ENCODE data around the gene PLIN5. TPM values are rescaled to one million over a fixed set of nuclear protein-coding genes. Genes with fewer than 3 reads are reported as not detected.

The PLIN5 gene
- total and polyA plus RNA-seq, 7 donors: 0.69 to 10.0 (median 3.0) TPM

DNA sequence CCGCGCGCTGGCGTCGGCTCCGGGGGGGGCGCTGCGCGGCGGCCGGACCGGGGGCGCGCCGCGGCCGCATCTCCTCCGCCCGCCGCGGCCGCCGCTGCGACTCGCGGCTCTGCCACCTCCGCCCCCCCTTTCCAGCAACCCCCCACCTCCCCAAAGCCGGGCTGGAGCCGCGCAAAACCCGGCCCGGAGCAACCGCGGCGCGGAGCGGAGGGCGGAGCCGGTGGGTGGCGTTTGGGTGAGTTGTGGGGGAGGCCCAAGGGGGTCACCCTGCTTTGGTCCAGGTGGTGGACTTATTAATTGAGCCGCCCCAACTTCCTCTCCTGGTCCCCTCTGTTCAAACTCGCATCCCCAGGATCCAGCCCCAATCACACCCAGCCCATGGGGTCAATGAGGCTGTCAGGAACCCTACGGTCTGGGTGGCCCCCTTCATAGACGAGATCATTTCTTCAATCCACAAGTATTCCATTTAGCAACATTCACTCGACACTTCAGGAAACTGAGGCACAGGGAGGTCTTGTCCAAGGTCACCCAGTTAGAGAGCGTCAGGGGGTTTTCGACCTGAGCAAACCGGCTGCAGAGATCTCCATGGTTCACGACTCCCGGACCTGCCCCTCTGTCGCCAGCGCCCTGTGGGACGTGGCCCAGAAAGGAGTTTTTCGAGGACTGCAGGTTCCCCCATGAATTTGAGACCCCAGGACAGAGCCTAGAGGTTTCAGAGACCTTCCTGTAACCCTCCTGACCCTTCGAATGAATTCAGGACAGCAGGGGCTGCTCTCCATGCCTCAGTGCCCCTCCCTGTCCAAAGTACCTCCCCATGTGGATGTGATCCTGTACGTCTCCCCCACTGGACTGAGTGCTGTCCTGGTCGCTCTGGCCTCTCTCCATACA lies 46.9 kb upstream of the PLIN5 start:
- H3K27ac ChIP-seq: no peak overlapping the region
- intact Hi-C loops (cut with DNase I): no loop called here
- no peaks in the 10 kb centered on the region for H3K9me3 ChIP-seq
- DNase-seq: no peak
- H3K4me3 ChIP-seq: peak overlapping the region in 2 of 4 donors; percentile 24 to 34
- H3K4me1 ChIP-seq: peaks cover 0 to 26% (median 24%) of the 10 kb centered on the region in 4 donors
- no peaks in the 10 kb centered on the region for H3K36me3 ChIP-seq
- 6 to 10% methylated on average over 57 of the region's 57 CpGs for WGBS, 2 donors
- TF ChIP-seq, protein P1, sequence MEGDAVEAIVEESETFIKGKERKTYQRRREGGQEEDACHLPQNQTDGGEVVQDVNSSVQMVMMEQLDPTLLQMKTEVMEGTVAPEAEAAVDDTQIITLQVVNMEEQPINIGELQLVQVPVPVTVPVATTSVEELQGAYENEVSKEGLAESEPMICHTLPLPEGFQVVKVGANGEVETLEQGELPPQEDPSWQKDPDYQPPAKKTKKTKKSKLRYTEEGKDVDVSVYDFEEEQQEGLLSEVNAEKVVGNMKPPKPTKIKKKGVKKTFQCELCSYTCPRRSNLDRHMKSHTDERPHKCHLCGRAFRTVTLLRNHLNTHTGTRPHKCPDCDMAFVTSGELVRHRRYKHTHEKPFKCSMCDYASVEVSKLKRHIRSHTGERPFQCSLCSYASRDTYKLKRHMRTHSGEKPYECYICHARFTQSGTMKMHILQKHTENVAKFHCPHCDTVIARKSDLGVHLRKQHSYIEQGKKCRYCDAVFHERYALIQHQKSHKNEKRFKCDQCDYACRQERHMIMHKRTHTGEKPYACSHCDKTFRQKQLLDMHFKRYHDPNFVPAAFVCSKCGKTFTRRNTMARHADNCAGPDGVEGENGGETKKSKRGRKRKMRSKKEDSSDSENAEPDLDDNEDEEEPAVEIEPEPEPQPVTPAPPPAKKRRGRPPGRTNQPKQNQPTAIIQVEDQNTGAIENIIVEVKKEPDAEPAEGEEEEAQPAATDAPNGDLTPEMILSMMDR (IDR thresholded peaks at IDR 0.05): no peak
- TF ChIP-seq POLR2AphosphoS5 (IDR thresholded peaks at IDR 0.05) (no peak), POLR2A (IDR thresholded peaks at IDR 0.05) (no peak), EP300 (IDR thresholded peaks at IDR 0.05) (no peak)
- H3K27me3 ChIP-seq: peaks cover 30 to 91% (median 86%) of the 10 kb centered on the region in 3 donors

DNA sequence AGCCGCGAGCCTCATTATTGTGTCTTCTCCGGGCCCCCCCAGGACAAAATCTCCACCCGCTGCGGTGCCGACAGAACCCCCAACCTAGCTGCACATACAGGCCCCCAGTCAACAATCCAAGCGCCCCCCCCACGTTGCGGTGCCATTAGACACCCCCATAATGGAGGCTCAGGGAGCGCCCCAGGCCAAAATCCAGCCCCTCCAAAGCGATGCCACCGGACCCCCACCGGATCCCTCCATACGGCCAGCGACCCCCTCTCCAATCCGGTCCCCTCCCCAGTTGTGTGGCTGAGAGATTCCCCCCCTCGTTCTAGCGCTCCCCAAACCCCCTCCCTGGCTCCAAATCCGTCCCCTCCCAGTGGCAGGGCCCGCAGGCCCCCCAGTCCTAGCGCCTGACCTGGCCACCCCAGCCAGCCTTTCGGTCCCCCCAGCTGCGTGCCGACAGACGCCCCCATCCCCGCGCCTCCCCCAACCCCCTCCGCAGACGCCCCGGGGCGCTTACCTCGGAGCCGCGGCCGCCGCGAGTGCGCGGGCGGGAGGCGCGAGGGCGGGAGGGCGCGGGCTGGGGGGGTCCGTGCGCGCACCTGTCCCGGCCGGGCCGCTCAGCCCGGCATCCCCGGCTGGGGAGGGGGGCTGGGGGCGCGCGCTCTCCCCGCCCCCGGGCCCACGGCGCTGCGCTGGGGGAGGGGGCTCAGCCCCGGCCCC lies 46.1 kb upstream of the PLIN5 start:
- 1 to 2% methylated on average over 62 of the region's 62 CpGs for WGBS, 2 donors
- peaks cover 0 to 26% (median 24%) of the 10 kb centered on the region in 4 donors for H3K4me1 ChIP-seq
- no peak for DNase-seq
- peaks cover 30 to 90% (median 85%) of the 10 kb centered on the region in 3 donors for H3K27me3 ChIP-seq
- no peaks in the 10 kb centered on the region for H3K36me3 ChIP-seq
- intact Hi-C loops (cut with DNase I): no loop called here
- TF ChIP-seq EP300 (IDR thresholded peaks at IDR 0.05): no peak
- TF ChIP-seq POLR2AphosphoS5 (IDR thresholded peaks at IDR 0.05): no peak
- no peak for TF ChIP-seq POLR2A (IDR thresholded peaks at IDR 0.05)
- TF ChIP-seq, protein P1 (IDR thresholded peaks at IDR 0.05): no peak
- H3K27ac ChIP-seq: no peak overlapping the region
- peak overlapping the region in 3 of 4 donors; percentile 24 to 34 (median 34) for H3K4me3 ChIP-seq
- no peaks in the 10 kb centered on the region for H3K9me3 ChIP-seq

DNA sequence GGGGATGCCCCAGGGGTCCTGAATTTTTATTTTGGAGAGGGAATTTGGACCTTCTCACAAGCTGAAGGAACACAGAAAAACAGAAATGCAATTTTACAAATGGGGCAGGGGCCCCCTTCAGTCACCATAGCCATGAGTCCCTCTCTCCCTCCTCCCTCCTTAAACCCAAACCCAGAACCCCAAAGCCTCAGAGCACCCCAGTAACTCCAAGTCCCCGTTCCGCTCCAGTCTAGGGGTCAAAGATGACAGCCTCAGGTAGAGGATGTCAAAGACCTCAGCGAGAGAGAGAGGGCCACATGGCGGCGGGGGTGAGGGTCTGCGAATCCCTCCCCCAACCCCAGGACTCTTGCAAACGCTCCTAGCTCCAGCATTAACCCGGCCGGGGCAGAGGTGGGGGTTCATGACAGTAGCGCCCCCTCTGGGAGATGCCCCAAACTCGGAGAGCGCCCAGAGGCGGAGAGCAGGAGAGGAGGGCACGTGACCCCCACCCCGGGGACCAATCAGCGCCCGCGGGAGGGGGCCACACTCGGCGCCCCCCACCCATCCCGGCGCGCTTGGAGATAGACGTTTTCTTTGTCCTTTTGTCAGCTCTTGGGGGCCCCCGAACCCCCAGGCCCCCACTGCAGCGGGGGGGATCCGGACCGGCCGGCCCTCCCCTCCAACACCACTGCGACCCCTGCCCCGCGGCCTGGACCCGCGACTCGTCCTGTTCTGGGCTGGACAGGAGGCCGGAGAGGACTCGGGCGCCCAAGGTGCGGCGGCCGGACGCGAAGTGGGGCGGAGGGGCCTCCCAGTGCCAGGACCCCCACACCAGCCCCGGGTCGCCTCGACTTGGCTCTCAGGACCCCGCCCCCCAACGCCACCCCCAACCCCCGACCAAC lies 45.2 kb upstream of the PLIN5 start:
- H3K27me3 ChIP-seq: peaks cover 27 to 91% (median 85%) of the 10 kb centered on the region in 3 donors
- H3K4me1 ChIP-seq: peaks cover 0 to 26% (median 24%) of the 10 kb centered on the region in 4 donors
- intact Hi-C loops (cut with DNase I): no loop called here
- H3K4me3 ChIP-seq: peak overlapping the region in 3 of 4 donors; percentile 24 to 34 (median 34)
- no peak for TF ChIP-seq POLR2AphosphoS5 (IDR thresholded peaks at IDR 0.05)
- TF ChIP-seq POLR2A (IDR thresholded peaks at IDR 0.05): no peak
- no peak for TF ChIP-seq EP300 (IDR thresholded peaks at IDR 0.05)
- TF ChIP-seq, protein P1 (IDR thresholded peaks at IDR 0.05): no peak
- H3K36me3 ChIP-seq: no peaks in the 10 kb centered on the region
- 5 to 7% methylated on average over 50 of the region's 50 CpGs for WGBS, 2 donors
- no peaks in the 10 kb centered on the region for H3K9me3 ChIP-seq
- peak overlapping the region in 1 of 4 donors; percentile 55 for H3K27ac ChIP-seq
- DNase-seq: no peak

DNA sequence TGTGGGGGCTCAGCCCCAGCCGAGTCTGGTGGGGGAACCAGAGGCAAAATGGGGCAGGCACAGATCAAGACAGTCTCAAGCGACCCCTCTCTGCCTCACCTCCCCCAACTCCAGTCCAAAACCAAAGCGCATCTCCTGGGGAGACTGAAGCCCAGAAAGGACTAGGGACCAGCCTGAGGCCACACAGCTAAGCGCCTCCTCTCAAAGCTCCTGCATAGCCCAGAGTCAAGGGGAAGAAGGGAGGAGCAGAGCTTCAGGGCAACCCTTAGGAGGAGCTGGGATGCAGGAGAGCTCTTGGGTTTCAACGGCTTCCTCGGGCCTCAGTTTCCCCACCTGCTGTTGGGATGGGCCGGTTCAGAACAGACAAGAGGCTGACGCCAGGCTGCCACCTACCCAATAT lies 44.4 kb upstream of the PLIN5 start:
- 69 to 71% methylated on average over 8 of the region's 8 CpGs for WGBS, 2 donors
- H3K36me3 ChIP-seq: no peaks in the 10 kb centered on the region
- DNase-seq: no peak
- H3K27ac ChIP-seq: no peak overlapping the region
- peaks cover 0 to 19% (median 16%) of the 10 kb centered on the region in 4 donors for H3K4me1 ChIP-seq
- no peak overlapping the region for H3K4me3 ChIP-seq
- TF ChIP-seq POLR2AphosphoS5 (IDR thresholded peaks at IDR 0.05): no peak
- TF ChIP-seq EP300 (IDR thresholded peaks at IDR 0.05): no peak
- TF ChIP-seq, protein P1 (IDR thresholded peaks at IDR 0.05): no peak
- no peak for TF ChIP-seq POLR2A (IDR thresholded peaks at IDR 0.05)
- intact Hi-C loops (cut with DNase I): loop anchor here (5.0 kb wide), 1 partner anchor 58 kb away; the partner anchor contains the start of gene TNFAIP8L1
- no peaks in the 10 kb centered on the region for H3K9me3 ChIP-seq
- peaks cover 21 to 91% (median 84%) of the 10 kb centered on the region in 3 donors for H3K27me3 ChIP-seq
